GM12878 (cell line): Measurements from ENCODE around the gene CD9. TPM values are rescaled to one million over a fixed set of nuclear protein-coding genes. Genes with fewer than 3 reads are reported as not detected.

ENCODE experiments used
- ATAC-seq: fragments of 200-7000 bp; cut with Tn5 transposase; 3 replicates; pipeline ENCODE4 v1.9.1; 2020; ENCODE audit warnings: mild to moderate bottlenecking, moderate library complexity
- BruUV-seq: library from RNA; stranded (reverse); fragments of 400-500 nt; replicated peaks from 2 replicates; lab custom pipeline; 2021; lab: Mats Ljungman, UMichigan
- CTCF ChIA-PET: fragments of 300-600 bp; sonication (Branson Sonifier 250); formaldehyde crosslinking; extraction: SDS; loops from one replicate; lab custom pipeline; 2021; ENCODE audit warnings: inconsistent platforms; lab: Yijun Ruan, JAX
- POLR2A ChIA-PET: fragments of 350-600 bp; formaldehyde crosslinking; extraction: SDS; loops from one replicate; lab custom pipeline; 2021; ENCODE audit warnings: inconsistent platforms; lab: Charles Lee
- RAD21 ChIA-PET: fragments of 300-600 bp; sonication (Branson Sonifier 250); formaldehyde crosslinking; loops from one replicate; lab custom pipeline; 2023; ENCODE audit warnings: antibody characterized with exemption; ENCODE audit not compliant: unreplicated experiment; lab: Charles Lee
- SMC1A ChIA-PET: fragments of 300-600 bp; sonication (Branson Sonifier 250); formaldehyde crosslinking; loops from one replicate; lab custom pipeline; 2023; ENCODE audit not compliant: unreplicated experiment, uncharacterized antibody; lab: Charles Lee
- DNase-seq: peaks from one replicate; pipeline ENCODE4 v3.0.0-alpha.2; 2011; ENCODE audit warnings: low read depth, low spot score
- FAIRE-seq: peaks from 3 replicates; lab custom pipeline; 2011; peaks lifted over from hg19 to GRCh38; lab: Jason Lieb, UNC
- H2AFZ ChIP-seq: 2 replicates; pipeline ENCODE4 v1.6.0; 2011; ENCODE audit warnings: low read depth, low read length, control low read depth; ENCODE audit not compliant: control insufficient read depth
- H3K27ac ChIP-seq: 2 replicates; pipeline ENCODE4 v1.5.1; 2011; ENCODE audit warnings: control low read depth; ENCODE audit not compliant: control insufficient read depth, insufficient read depth
- H3K27me3 ChIP-seq, 2 experiments: replicated peaks in 1 of 2; 2 replicates each; pipeline versions ENCODE4 v1.6.0 to v1.6.1; 2011; ENCODE audit warnings: low read length in 1 of 2; ENCODE audit not compliant: control insufficient read depth in 2 of 2, insufficient read depth in 2 of 2
- H3K36me3 ChIP-seq, 2 experiments: 2 replicates each; pipeline ENCODE4 v1.5.1; 2011; ENCODE audit warnings: low read length in 1 of 2; ENCODE audit not compliant: control insufficient read depth in 2 of 2, insufficient read depth in 2 of 2
- H3K4me1 ChIP-seq: 2 replicates; pipeline ENCODE4 v1.6.1; 2011; ENCODE audit warnings: mild to moderate bottlenecking, low read length, moderate library complexity, mixed read lengths; ENCODE audit not compliant: control insufficient read depth, insufficient read depth
- H3K4me2 ChIP-seq: 2 replicates; pipeline ENCODE4 v1.6.0; 2011; ENCODE audit warnings: control low read depth; ENCODE audit not compliant: control insufficient read depth, insufficient read depth
- H3K4me3 ChIP-seq: fragments of 200-600 bp; sonication (generic); 2 replicates; pipeline ENCODE4 v1.5.1; 2016
- H3K79me2 ChIP-seq: 2 replicates; pipeline ENCODE4 v1.6.0; 2011; ENCODE audit warnings: low read length; ENCODE audit not compliant: control insufficient read depth, insufficient read depth
- H3K9ac ChIP-seq: 2 replicates; pipeline ENCODE4 v1.8.0; 2011; ENCODE audit warnings: low read length, control low read depth, mixed read lengths; ENCODE audit not compliant: control insufficient read depth, insufficient read depth
- H3K9me3 ChIP-seq: replicated peaks from 3 replicates; pipeline ENCODE4 v1.5.1; 2011; ENCODE audit warnings: mild to moderate bottlenecking, low read length; ENCODE audit not compliant: control insufficient read depth, insufficient read depth
- H4K20me1 ChIP-seq: 2 replicates; pipeline ENCODE4 v1.6.0; 2011; ENCODE audit not compliant: control insufficient read depth, insufficient read depth
- BACH1 ChIP-seq: fragments of 450-650 bp; IDR thresholded peaks from 2 replicates; pipeline ENCODE4 v1.6.1; 2017; ENCODE audit warnings: mild to moderate bottlenecking, borderline replicate concordance
- CBX3 ChIP-seq: fragments of 200-600 bp; sonication (generic); IDR thresholded peaks from 2 replicates; pipeline ENCODE4 v1.6.1; 2016; ENCODE audit warnings: low read depth, borderline replicate concordance
- CHD4 ChIP-seq: fragments of 200-600 bp; sonication (generic); IDR thresholded peaks from 2 replicates; pipeline ENCODE4 v1.6.1; 2016; ENCODE audit warnings: mild to moderate bottlenecking
- GATAD2B ChIP-seq: fragments of 450-650 bp; conservative IDR thresholded peaks from 2 replicates; pipeline ENCODE4 v1.6.1; 2017; ENCODE audit warnings: low read depth, mild to moderate bottlenecking, moderate library complexity
- HDAC6 ChIP-seq: fragments of 200-600 bp; sonication (generic); IDR thresholded peaks from one replicate; pipeline ENCODE4 v1.8.0; 2017; ENCODE audit warnings: antibody characterized with exemption; ENCODE audit not compliant: unreplicated experiment
- HDGF ChIP-seq: fragments of 450-650 bp; IDR thresholded peaks from 2 replicates; pipeline ENCODE4 v1.6.1; 2016; ENCODE audit warnings: antibody characterized with exemption
- JUND ChIP-seq: IDR thresholded peaks from 2 replicates; pipeline ENCODE4 v1.6.1; 2012; ENCODE audit warnings: low read depth, mild to moderate bottlenecking, low read length, improper control_type of control experiment, moderate library complexity
- NBN ChIP-seq: fragments of 450-650 bp; IDR thresholded peaks from 2 replicates; pipeline ENCODE4 v1.6.1; 2016
- NR2C1 ChIP-seq: fragments of 450-650 bp; IDR thresholded peaks from 2 replicates; pipeline ENCODE4 v1.6.1; 2017; ENCODE audit warnings: antibody characterized with exemption, mild to moderate bottlenecking, moderate library complexity
- POLR2AphosphoS5 ChIP-seq: IDR thresholded peaks from 2 replicates; pipeline ENCODE4 v1.6.1; 2011; ENCODE audit warnings: mild to moderate bottlenecking, low read length, inconsistent platforms
- ZNF207 ChIP-seq: fragments of 450-650 bp; IDR thresholded peaks from 2 replicates; pipeline ENCODE4 v1.6.1; 2014; ENCODE audit warnings: antibody characterized with exemption, mild to moderate bottlenecking, borderline replicate concordance
- ZNF384 ChIP-seq: IDR thresholded peaks from 2 replicates; pipeline ENCODE4 v1.6.1; 2012; ENCODE audit warnings: low read depth, mild to moderate bottlenecking, low read length, improper control_type of control experiment, borderline replicate concordance
- ZNF622 ChIP-seq: fragments of 450-650 bp; IDR thresholded peaks from 2 replicates; pipeline ENCODE4 v1.6.1; 2017; ENCODE audit warnings: mild to moderate bottlenecking, inconsistent platforms
- WGBS: methylation state at CpG from one replicate; pipeline ENCODE4 v1.1.6; 2016; ENCODE audit warnings: low lambda C conversion rate; ENCODE audit not compliant: insufficient replicate concordance, insufficient coverage; ENCODE audit errors: missing lambda C conversion rate; 5-methylcytosine and 5-hydroxymethylcytosine counted together
- in situ Hi-C: fragments of 300-500 bp; cut with MboI; formaldehyde crosslinking; loops from 9 replicates; pipeline ENCODE4 v1.14.3; 2018; ENCODE audit warnings: mixed read lengths
- intact Hi-C: fragments of 100-400 bp; cut with micrococcal nuclease; formaldehyde crosslinking; loops from one replicate; pipeline ENCODE4 v1.14.2; 2022; ENCODE audit not compliant: unreplicated experiment
- polyA plus RNA-seq, 11 experiments: library from polyadenylated mRNA; depleted of rRNA in 4 of 11; unstranded in 6 of 11; stranded (reverse) in 5 of 11; fragments of >200 nt; fragmentation: Nextera tagmentation in 4 of 11; fragmentation: Illumina TruSeq in 1 of 11; extraction: Ambion mirVana in 4 of 11; extraction: Trizol in 1 of 11; gene quantifications; 1 replicate in 1 of 11; 2 replicates in 10 of 11; pipeline versions ENCODE4 v1.2.1 to v1.2.3, GENCODE V29; 2011 to 2016; ENCODE audit warnings: inconsistent platforms in 2 of 11, missing spikeins in 2 of 11, low read depth in 1 of 11
- total RNA-seq, 4 experiments: library from RNA; depleted of rRNA in 3 of 4; stranded (reverse); fragments of >200 nt in 3 of 4; fragmentation: Illumina TruSeq in 1 of 4; extraction: Trizol in 1 of 4; gene quantifications; 2 replicates each; pipeline versions ENCODE4 v1.2.1 to v1.2.3, GENCODE V29; 2013 to 2021
- TF ChIP-seq, protein P1 (sequence below): IDR thresholded peaks from 2 replicates; pipeline ENCODE4 v1.6.1; 2012; ENCODE audit warnings: low read depth, low read length, improper control_type of control experiment
- TF ChIP-seq, protein P2 (sequence below): fragments of 450-650 bp; IDR thresholded peaks from 2 replicates; pipeline ENCODE4 v1.6.1; 2016; ENCODE audit warnings: mild to moderate bottlenecking
- TF ChIP-seq, protein P3 (sequence below): fragments of 450-650 bp; IDR thresholded peaks from 2 replicates; pipeline ENCODE4 v1.6.1; 2017; ENCODE audit warnings: mild to moderate bottlenecking
- TF ChIP-seq, protein P4 (sequence below): fragments of 450-650 bp; formaldehyde crosslinking; IDR thresholded peaks from 2 replicates; pipeline ENCODE4 v1.4.0; 2022; ENCODE audit warnings: mild to moderate bottlenecking, moderate library complexity

Gene CD9
- total and polyA plus RNA-seq, 10 of the 15 experiments (the other 5 are each of a cell fraction or from before 2014, with no cell fraction given) = 4.8 to 29.9 (median 9.7) TPM

DNA sequence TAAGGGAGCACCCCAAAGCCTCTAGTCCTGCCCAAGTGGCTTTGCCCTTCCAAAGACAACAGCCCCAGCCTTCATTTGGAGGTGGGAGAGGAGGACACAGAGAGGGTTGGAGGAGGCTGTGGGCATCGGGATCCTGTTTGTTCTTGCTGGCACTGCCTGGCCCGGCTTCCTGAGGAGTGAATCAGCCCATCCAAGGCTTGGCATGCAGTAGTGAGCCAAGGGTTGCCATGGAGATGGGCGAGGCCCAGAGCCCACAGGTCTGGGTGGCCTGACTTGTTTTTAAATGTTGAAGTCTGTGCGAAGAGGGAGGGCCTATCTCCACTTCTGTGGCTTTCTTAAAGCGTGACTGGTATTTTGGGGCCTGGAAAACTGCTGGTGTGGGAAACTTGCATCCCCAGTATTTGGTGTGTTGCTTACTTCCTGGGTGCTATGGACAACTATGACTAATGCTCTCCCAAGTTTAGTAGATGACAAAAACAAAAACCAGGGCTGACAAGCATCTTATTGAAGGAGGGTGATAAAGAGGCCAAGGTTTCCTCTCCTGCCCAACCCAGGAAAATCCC, 15.8 kb downstream of the CD9 start (continued):
- TF ChIP-seq, protein P1, sequence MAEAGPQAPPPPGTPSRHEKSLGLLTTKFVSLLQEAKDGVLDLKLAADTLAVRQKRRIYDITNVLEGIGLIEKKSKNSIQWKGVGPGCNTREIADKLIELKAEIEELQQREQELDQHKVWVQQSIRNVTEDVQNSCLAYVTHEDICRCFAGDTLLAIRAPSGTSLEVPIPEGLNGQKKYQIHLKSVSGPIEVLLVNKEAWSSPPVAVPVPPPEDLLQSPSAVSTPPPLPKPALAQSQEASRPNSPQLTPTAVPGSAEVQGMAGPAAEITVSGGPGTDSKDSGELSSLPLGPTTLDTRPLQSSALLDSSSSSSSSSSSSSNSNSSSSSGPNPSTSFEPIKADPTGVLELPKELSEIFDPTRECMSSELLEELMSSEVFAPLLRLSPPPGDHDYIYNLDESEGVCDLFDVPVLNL = no peak
- TF ChIP-seq BACH1 (no peak), NR2C1 (no peak), ZNF622 (no peak), JUND (no peak), CBX3 (no peak), POLR2AphosphoS5 (no peak)

DNA sequence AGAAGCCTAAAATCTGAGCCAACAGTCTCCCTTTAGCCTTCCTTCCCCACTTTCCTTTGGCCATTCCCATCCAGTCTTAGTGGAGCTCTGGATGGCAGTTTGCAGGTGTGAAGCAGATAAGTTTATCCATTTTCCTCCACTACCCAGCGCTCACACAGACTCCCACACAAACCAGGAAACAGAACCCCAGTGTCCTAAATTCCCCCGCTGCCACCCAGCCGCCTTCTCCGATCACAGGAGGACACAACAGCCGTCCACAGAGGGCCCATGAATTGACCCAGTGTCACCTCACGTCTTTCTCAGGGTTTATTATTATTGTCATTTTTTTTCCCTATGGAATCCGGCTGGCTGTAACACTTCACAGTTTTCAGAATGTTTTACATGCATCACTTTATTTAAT, 16.4 kb downstream of the CD9 start:
- FAIRE-seq (no peak), DNase-seq (no peak), ATAC-seq (no peak)
- no peaks in the 10 kb centered on the region for H3K36me3 ChIP-seq
- intact Hi-C loops (no loop called here), in situ Hi-C loops (no loop called here)
- TF ChIP-seq, protein P2, sequence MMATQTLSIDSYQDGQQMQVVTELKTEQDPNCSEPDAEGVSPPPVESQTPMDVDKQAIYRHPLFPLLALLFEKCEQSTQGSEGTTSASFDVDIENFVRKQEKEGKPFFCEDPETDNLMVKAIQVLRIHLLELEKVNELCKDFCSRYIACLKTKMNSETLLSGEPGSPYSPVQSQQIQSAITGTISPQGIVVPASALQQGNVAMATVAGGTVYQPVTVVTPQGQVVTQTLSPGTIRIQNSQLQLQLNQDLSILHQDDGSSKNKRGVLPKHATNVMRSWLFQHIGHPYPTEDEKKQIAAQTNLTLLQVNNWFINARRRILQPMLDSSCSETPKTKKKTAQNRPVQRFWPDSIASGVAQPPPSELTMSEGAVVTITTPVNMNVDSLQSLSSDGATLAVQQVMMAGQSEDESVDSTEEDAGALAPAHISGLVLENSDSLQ = no peak
- TF ChIP-seq, protein P3, sequence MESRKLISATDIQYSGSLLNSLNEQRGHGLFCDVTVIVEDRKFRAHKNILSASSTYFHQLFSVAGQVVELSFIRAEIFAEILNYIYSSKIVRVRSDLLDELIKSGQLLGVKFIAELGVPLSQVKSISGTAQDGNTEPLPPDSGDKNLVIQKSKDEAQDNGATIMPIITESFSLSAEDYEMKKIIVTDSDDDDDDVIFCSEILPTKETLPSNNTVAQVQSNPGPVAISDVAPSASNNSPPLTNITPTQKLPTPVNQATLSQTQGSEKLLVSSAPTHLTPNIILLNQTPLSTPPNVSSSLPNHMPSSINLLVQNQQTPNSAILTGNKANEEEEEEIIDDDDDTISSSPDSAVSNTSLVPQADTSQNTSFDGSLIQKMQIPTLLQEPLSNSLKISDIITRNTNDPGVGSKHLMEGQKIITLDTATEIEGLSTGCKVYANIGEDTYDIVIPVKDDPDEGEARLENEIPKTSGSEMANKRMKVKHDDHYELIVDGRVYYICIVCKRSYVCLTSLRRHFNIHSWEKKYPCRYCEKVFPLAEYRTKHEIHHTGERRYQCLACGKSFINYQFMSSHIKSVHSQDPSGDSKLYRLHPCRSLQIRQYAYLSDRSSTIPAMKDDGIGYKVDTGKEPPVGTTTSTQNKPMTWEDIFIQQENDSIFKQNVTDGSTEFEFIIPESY = no peak
- TF ChIP-seq NBN (no peak), CHD4 (no peak), HDGF (no peak), ZNF207 (no peak), HDAC6 (no peak), ZNF384 (no peak), GATAD2B (no peak)
- TF ChIP-seq, protein P4, sequence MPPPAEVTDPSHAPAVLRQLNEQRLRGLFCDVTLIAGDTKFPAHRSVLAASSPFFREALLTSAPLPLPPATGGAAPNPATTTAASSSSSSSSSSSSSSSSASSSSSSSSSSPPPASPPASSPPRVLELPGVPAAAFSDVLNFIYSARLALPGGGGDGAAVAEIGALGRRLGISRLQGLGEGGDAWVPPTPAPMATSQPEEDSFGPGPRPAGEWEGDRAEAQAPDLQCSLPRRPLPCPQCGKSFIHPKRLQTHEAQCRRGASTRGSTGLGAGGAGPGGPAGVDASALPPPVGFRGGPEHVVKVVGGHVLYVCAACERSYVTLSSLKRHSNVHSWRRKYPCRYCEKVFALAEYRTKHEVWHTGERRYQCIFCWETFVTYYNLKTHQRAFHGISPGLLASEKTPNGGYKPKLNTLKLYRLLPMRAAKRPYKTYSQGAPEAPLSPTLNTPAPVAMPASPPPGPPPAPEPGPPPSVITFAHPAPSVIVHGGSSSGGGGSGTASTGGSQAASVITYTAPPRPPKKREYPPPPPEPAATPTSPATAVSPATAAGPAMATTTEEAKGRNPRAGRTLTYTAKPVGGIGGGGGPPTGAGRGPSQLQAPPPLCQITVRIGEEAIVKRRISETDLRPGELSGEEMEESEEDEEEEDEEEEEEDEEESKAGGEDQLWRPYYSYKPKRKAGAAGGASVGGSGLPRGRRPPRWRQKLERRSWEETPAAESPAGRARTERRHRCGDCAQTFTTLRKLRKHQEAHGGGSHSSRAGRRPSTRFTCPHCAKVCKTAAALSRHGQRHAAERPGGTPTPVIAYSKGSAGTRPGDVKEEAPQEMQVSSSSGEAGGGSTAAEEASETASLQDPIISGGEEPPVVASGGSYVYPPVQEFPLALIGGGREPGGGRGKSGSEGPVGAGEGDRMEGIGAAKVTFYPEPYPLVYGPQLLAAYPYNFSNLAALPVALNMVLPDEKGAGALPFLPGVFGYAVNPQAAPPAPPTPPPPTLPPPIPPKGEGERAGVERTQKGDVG (CRISPR knock-in tag) = no peak
- no peaks in the 10 kb centered on the region for H3K79me2 ChIP-seq
- H3K4me3 ChIP-seq = no peak overlapping the region
- no peak overlapping the region for H3K4me2 ChIP-seq
- no peak overlapping the region for H3K9ac ChIP-seq
- H4K20me1 ChIP-seq = no peaks in the 10 kb centered on the region; the same call in 1 of the 2 replicates
- POLR2A ChIA-PET = interaction anchor here (0.9 to 3.7 kb wide), 3 partner anchors 9 to 13 kb away, joined by 3 to 20 read pairs (median 4); no protein-coding TSS in a partner anchor
- BruUV-seq = no TSS peak
- H3K4me1 ChIP-seq = no peaks in the 10 kb centered on the region
- CTCF ChIA-PET = interaction anchor here (1.0 to 5.5 kb wide), 5 partner anchors 12 to 21 kb away, joined by 3 to 19 read pairs (median 6); no protein-coding TSS in a partner anchor
- H3K27ac ChIP-seq = no peak overlapping the region
- no peaks in the 10 kb centered on the region; a peak in 1 of 4 replicates for H3K27me3 ChIP-seq
- SMC1A ChIA-PET = interaction anchor here (1.1 to 2.2 kb wide), 5 partner anchors 11 to 57 kb away, joined by 3 to 6 read pairs (median 4); no protein-coding TSS in a partner anchor
- H2AFZ ChIP-seq = no peak overlapping the region
- H3K9me3 ChIP-seq = no peaks in the 10 kb centered on the region
- RAD21 ChIA-PET = no interaction called here
- WGBS = 39% methylated on average over 7 of the region's 7 CpGs
